GM21390 (cell line): ENCODE data around the gene FSTL1.

ENCODE experiments used
- ATAC-seq: cut with Tn5 transposase; IDR thresholded peaks from one replicate; pipeline ENCODE4 v1.9.1; 2021; ENCODE audit not compliant: unreplicated experiment

Gene FSTL1

GRCh38 chr3:120440762-120441161 is 10.0 kb downstream of the FSTL1 start:
- no peak for ATAC-seq

DNA sequence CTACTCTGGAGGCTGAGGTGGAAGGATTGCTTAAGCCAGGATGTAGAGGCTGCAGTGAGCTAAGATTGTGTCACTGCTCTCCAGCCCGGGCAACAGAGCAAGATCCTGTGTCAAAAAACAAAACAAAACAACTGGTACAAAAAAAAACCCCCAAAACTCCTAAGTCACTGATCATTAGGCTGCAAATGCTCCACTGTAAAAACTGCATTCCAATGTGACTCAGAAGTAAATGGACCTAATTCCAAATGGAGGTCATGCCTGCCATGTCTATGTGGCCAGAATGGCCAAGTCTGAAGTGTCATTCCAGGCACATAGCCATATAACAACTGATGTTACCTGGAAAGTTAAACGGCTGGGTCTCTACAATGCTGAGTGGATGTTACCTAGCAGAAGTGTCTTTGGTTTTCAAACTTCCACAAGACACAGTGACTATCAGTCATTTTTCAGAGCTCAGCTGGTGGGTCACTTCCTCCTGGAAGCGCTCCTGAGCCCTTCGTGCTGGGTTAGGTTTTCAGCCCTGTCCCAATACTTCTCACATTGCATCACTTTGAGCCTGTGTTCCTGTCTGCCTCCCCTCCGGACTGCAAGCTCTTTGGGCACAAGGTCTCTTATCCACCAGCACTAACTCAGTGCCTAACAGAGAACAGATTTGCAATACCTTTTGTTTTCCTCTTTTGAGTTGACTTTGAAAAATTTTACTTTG is 10.6 kb downstream of the FSTL1 start:
- ATAC-seq: no peak

DNA sequence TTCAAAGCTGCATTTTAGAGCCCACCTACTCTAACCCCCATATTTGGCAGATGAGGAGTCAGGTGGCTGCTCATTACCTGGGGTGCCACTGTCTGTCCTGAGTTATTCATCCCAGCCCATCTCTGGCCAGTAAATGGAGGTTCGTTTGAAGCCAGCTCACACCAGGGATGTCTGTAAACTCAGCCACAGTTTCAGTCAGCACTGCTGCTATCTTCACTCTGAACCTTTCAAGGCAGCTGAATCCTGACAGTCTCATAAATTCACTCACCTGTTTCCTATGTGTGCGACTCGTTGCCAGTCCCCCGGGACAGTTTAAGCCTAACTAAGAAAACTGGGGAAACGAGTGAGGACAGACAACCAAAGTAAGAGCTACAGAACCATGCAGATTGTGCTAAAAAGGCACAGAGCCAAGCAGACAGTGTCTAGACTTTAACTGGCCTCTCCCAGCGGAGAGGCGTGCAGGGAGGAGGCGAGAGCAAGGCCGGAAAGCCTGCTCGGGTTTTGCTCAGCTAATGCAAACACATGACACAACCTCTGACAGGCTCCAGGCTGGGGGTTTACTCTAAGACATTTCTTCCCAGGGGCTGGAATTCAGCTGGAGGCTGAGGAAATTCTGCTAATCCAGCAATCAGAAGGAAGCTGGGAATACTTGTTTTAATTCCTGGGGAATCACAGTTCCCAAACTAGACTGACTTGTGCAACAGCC is 12.0 kb downstream of the FSTL1 start:
- no peak for ATAC-seq

- ATAC-seq: no peak
These were observed 12.6 kb downstream of the FSTL1 start for GRCh38 chr3:120438216-120438615.

- no peak for ATAC-seq
These were observed 13.2 kb downstream of the FSTL1 start for GRCh38 chr3:120437559-120437958.

DNA sequence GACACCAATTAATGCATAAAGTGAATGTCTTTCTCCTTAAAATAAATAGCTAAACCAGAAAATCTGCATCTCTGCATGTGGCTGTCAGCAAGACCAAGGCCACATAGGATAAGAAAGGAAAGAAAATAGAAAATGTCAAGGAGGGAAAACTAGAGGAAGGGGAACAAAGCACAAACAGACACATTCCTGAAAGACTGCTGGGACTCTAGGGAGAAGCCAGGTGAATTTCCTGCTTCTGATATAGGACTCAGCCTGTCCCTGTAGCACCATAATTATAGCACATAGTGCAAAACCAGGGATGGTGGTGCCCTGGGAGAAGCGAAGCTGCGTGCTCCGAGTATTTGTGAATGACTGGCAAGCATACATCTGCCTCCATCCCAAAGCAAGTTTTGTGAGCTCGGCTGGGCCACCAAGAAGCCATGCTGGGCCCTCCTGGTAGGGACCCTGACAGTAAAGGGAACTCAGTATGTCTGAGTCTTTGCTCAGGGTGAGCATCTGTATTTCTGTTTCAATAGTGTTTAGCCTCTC is 14.2 kb downstream of the FSTL1 start:
- ATAC-seq: no peak

GRCh38 chr3:120435621-120436020 is 15.2 kb downstream of the FSTL1 start:
- no peak for ATAC-seq

GRCh38 chr3:120433662-120434331 is 17.0 kb downstream of the FSTL1 start:
- no peak for ATAC-seq

GRCh38 chr3:120432150-120432860 is 18.5 kb downstream of the FSTL1 start:
- ATAC-seq: no peak

GRCh38 chr3:120429921-120430361 is 20.9 kb downstream of the FSTL1 start:
- ATAC-seq: no peak

- ATAC-seq: no peak
These were observed 21.9 kb downstream of the FSTL1 start for GRCh38 chr3:120428924-120429323.

DNA sequence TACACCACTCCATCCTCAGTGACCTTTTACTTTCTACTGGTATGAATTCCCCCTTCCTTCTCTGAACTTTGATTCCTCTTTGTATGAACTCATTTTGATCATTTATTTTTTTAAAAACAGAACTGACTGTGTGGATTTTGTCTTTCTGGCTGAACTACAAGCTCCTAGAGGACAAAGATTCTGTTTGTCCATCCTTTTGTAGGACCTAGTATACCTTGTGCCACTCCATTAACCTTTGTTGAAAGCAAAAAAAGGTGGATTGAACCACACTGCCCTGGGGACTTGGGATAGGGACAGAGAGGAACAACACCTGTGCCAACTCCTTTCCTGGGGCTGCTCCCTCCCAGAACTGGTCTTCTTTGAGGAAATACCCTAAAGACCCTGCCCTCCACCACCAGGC is 23.6 kb downstream of the FSTL1 start:
- no peak for ATAC-seq

DNA sequence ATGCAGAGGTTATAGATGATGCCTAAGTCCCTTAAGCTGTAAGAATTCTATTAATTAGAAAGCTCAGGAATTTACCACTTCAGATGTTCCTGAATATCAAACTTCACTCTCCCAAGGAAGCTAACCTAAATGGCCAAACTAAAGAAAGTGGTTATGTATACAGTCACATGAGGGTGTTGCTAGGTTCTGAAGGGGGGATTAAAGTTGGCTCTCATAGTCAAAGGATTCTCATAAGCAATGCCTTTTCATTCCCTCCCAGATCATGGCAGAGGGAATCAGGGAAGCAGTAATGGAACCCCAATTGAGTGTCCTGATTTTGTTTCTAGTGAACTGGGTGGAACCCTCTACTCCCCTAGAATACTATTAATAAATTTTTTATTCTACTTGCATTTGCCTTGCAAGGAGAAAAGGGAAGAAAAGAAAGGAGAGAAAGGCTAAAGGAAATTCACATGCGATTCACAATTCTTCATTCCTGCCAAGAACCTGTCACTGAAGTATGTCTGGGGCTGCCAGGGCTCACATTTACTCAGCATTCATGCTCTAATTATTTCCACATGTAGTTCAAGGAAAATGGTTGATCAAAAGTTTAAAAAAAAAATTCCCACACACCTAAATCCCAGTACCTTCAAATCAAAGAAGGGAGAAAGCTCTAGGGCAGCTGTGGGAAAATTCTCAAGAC is 25.1 kb downstream of the FSTL1 start:
- no peak for ATAC-seq

- no peak for ATAC-seq
These were observed 25.7 kb downstream of the FSTL1 start for GRCh38 chr3:120424976-120425570.

GRCh38 chr3:120424506-120424905 is 26.3 kb downstream of the FSTL1 start:
- no peak for ATAC-seq

DNA sequence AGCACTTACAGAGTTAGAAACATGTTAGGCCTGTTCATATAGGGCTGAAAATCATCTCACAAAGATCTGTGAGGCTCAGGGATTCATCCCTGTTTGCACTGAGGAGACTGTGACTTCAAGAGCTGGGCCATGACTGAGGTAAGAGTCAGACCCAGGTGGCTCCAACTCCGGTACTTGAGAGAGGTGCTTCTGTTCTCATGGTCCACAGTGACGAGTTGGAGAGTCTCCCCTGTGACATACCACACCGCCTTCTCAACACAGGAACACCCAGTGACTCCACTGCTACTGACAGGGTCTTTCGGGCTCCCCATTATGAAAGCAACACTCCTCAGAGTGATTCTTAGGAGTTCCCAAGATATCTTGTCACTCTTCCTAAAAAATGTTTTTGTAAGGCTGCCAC is 27.4 kb downstream of the FSTL1 start:
- ATAC-seq: no peak

- no peak for ATAC-seq
These were observed 28.9 kb downstream of the FSTL1 start for GRCh38 chr3:120421926-120422325.

DNA sequence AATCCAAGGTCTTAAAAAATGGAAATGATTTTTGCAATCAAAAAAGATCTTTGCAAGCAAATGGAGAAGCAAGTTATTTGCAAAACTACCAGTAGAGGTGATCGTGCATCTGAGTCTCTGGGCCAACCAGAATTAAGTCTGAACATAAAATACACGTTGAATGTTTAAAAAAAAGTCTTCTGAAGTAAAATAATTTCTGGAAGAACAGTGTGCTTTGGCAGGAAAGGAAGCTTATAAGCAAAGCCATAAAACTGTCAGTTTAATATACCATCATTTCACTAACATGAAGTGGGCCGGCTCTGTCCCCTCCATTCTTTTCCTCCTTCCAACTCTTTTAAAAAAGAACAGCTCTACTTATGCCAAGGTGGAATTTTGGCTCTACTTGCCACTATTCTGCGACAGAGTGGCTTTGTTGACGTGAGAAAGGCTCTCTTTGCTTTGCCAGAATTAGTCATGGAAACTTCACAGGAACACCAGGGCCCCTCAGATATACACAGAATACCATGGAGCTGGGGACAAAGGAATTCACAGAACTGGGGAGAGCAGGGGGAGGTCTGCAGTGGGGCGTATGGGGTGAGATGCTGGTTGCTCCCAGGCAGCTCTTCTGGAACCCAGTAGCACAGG is 29.8 kb downstream of the FSTL1 start:
- ATAC-seq: no peak

- ATAC-seq: no peak
These were observed 30.4 kb downstream of the FSTL1 start for GRCh38 chr3:120420360-120420759.

DNA sequence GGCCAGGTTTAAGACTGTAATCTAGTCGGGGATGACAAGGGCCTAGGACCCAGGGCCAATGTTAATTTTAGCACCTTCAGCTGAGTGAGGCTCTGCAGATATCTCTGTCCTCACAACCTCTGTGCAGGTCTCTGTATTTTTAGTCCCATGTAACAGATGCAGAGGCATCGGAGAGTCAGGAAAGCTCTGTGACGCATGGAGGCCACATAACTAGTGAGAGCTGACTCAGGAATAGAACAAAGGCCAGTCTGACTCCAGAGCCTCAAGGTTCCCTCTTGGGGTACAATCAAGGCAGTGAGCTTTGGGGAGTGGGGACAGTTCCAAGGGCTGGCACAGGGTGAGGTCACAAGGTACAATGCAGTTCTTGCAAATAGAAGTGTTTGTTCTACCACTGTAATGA is 31.0 kb downstream of the FSTL1 start:
- no peak for ATAC-seq
